Measurements from ENCODE around the gene ENPP1.
A peak's percentile ranks its signal among the peaks of the same experiment; 100 is the strongest.

Gene ENPP1

GRCh38 chr6:131846023-131846663, 38.3 kb downstream of the ENPP1 start:
- DNase-seq (ENCODE audit: low read depth) = no peak
- TF ChIP-seq, protein P1, sequence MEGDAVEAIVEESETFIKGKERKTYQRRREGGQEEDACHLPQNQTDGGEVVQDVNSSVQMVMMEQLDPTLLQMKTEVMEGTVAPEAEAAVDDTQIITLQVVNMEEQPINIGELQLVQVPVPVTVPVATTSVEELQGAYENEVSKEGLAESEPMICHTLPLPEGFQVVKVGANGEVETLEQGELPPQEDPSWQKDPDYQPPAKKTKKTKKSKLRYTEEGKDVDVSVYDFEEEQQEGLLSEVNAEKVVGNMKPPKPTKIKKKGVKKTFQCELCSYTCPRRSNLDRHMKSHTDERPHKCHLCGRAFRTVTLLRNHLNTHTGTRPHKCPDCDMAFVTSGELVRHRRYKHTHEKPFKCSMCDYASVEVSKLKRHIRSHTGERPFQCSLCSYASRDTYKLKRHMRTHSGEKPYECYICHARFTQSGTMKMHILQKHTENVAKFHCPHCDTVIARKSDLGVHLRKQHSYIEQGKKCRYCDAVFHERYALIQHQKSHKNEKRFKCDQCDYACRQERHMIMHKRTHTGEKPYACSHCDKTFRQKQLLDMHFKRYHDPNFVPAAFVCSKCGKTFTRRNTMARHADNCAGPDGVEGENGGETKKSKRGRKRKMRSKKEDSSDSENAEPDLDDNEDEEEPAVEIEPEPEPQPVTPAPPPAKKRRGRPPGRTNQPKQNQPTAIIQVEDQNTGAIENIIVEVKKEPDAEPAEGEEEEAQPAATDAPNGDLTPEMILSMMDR (conservative IDR thresholded peaks at IDR 0.05; ENCODE audit: low read depth, low read length) = no peak
- no peak overlapping the region for H3K4me3 ChIP-seq (ENCODE audit: low read depth, low read length)

DNA sequence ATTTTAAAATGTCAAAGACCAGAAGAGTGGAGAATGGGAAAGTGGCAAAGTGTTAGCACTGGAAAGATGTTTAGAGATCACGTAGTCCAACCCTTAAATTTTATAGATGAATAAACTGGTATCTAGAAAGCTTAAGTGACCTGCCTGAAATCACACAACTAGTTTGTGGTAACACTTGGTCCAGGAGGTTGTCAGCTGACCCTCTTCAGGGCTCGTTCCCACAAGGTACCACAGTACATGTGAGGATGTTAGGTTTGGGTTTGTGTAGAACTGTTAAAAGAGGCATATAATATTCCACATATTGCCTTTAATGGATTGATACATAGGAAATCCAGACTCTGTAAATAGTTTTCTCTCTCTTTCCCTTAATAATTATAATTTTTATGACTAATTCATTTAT, 39.1 kb downstream of the ENPP1 start:
- TF ChIP-seq, protein P1 (conservative IDR thresholded peaks at IDR 0.05; ENCODE audit: low read depth, low read length) = no peak
- DNase-seq (ENCODE audit: low read depth) = no peak

DNA sequence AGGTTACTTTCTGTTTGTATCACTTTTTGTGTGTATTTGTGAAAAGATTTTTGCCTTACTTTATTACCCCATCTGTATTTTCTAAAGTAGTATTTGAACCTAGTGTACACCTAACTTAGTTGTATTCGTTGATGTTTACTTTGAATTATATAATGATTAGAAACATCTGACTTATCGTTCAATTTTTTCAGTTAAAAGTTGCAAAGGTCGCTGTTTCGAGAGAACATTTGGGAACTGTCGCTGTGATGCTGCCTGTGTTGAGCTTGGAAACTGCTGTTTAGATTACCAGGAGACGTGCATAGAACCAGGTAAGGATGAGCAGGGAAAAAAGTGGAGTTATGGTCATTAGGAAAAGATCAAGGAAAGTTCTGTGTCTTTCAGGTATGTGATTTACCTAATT, 42.0 kb downstream of the ENPP1 start:
- H3K4me3 ChIP-seq (ENCODE audit: low read depth, low read length) = no peak overlapping the region
- TF ChIP-seq, protein P1 (conservative IDR thresholded peaks at IDR 0.05; ENCODE audit: low read depth, low read length) = no peak
- DNase-seq (ENCODE audit: low read depth) = no peak

More for the DNA sequence above, 39.1 kb downstream of the ENPP1 start:
- H3K4me3 ChIP-seq (ENCODE audit: low read depth, low read length) = no peak overlapping the region

DNA sequence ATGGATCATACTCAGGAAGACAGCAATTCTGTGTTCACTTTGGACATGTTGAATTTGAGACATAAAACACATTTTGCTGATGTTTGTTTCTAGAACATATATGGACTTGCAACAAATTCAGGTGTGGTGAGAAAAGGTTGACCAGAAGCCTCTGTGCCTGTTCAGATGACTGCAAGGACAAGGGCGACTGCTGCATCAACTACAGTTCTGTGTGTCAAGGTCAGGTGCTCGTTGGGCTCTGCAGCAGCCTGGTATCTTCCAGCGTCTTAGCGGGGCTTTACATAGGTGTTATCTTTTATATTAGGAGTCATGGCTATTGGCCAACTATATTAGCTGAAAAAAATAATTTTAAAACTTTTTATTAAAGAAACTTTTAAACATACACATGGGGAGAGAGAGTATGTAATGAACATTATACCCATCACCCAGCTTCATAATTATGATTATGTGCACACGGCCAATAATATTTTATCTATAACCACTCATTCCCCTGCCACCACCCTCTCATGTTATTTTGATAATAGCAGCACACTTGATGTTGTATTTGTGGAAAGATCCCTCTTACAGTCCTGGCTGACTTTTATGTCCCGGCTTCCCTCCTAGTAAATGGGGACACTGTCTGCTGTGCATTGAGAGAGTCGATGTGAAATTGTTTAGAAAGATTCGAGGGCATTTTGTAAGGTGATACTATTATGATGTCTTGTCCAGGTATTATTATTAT, 43.4 kb downstream of the ENPP1 start:
- no peak overlapping the region for H3K4me3 ChIP-seq (ENCODE audit: low read depth, low read length)
- TF ChIP-seq, protein P1 (conservative IDR thresholded peaks at IDR 0.05; ENCODE audit: low read depth, low read length) = no peak
- no peak for DNase-seq (ENCODE audit: low read depth)

DNA sequence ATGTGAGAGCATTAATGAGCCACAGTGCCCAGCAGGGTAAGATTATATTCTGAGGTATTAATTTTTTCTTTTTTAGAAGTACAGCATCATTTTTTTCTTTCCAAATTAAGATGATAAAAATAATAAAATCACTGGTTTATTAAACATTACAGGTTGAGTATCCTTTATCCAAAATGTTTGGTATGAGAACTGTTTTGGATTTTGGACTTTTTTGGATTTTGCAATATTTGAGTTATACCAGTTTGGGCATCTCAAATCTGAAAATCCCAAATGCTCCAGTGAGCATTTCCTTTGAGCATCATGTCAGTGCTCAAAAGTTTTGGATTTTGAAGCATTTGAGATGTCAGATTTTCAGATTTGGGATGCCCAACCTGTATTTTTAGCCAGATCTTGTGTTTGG, 44.4 kb downstream of the ENPP1 start:
- TF ChIP-seq, protein P1 (conservative IDR thresholded peaks at IDR 0.05; ENCODE audit: low read depth, low read length) = no peak
- H3K4me3 ChIP-seq (ENCODE audit: low read depth, low read length) = no peak overlapping the region
- DNase-seq (ENCODE audit: low read depth) = no peak

DNA sequence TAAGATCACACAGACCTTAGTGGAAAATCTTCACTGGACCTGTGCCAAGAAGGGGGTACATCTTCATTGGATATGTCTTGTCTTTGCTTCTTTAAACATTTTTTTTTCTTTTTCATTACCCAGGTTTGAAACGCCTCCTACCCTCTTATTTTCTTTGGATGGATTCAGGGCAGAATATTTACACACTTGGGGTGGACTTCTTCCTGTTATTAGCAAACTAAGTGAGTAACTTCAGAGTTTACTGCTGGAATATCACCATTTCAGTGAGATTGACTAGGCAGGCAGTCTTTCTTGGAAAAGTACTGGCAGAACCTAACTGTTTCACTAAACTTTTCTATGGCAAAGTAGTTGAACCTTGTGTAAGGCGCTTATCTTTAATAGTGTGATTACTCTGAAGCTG, 47.0 kb downstream of the ENPP1 start:
- TF ChIP-seq, protein P1 (conservative IDR thresholded peaks at IDR 0.05; ENCODE audit: low read depth, low read length) = no peak
- peak; percentile 34 for DNase-seq (ENCODE audit: low read depth)
- H3K4me3 ChIP-seq (ENCODE audit: low read depth, low read length) = no peak overlapping the region

Data from choroid plexus epithelial cell (primary cell).